Ovary (tissue), 9 donors: Measurements from ENCODE around the gene SYNPO. TPM values are rescaled to one million over a fixed set of nuclear protein-coding genes. Genes with fewer than 3 reads are reported as not detected.

Source experiments
- DNase-seq, 5 donors: peaks; one replicate each; pipeline ENCODE4 v3.0.0-alpha.2; 2019 to 2020
- H3K27ac ChIP-seq, 2 donors: fragments of 200-600 bp; one replicate each; pipeline versions ENCODE4 v1.5.1 to v1.8.0; 2019 to 2022
- H3K27me3 ChIP-seq: fragments of 200-600 bp; one replicate; pipeline ENCODE4 v1.8.0; 2022
- H3K36me3 ChIP-seq: fragments of 200-600 bp; sonication (generic); one replicate; pipeline ENCODE4 v1.5.1; 2019
- H3K4me1 ChIP-seq: one replicate; pipeline ENCODE4 v1.8.1; 2013; ENCODE audit warnings: mild to moderate bottlenecking, moderate library complexity; ENCODE audit not compliant: insufficient read depth
- H3K4me3 ChIP-seq: fragments of 200-600 bp; sonication (generic); one replicate; pipeline ENCODE4 v1.5.1; 2017
- H3K9me3 ChIP-seq, 2 donors: fragments of 200-600 bp in 1 of 2; sonication (generic) in 1 of 2; one replicate each; pipeline versions ENCODE4 v1.5.1 to v1.8.1; 2013 to 2019; ENCODE audit warnings: mild to moderate bottlenecking in 1 of 2, moderate library complexity in 1 of 2
- EP300 ChIP-seq: sonication (generic); formaldehyde crosslinking; IDR thresholded peaks from one replicate; pipeline ENCODE4 v1.6.1; 2017; ENCODE audit warnings: antibody characterized with exemption
- POLR2A ChIP-seq: fragments of 450-650 bp; IDR thresholded peaks from one replicate; pipeline ENCODE4 v1.6.1; 2017; ENCODE audit warnings: antibody characterized with exemption, mild to moderate bottlenecking, moderate library complexity
- WGBS, 3 donors: extraction: QIAGEN DNeasy Blood & Tissue Kit in 1 of 3; methylation state at CpG; one replicate each; pipeline versions ENCODE4 v1.1.5 to v1.1.7; 2013 to 2017; 5-methylcytosine and 5-hydroxymethylcytosine counted together
- intact Hi-C, 4 donors: fragments of 100-400 bp; cut with DNase I; formaldehyde crosslinking; loops; one replicate each; pipeline versions ENCODE4 v1.11.0 to v1.15.1; 2022 to 2023
- polyA plus RNA-seq, 2 donors: library from polyadenylated mRNA; stranded (reverse); fragments of 200-250 nt in 1 of 2; fragments of 350-450 nt in 1 of 2; fragmentation: Illumina TruSeq in 1 of 2; extraction: RNeasy Lipid Tissue Mini Kit (QIAGEN cat#74804) in 1 of 2; gene quantifications; one replicate each; pipeline ENCODE4 v1.2.3, GENCODE V29; 2013 to 2014
- total RNA-seq, 7 donors: library from RNA; depleted of rRNA in 2 of 7; stranded (reverse); fragments of >200 nt in 2 of 7; fragmentation: NEBNext Ultra II Directional in 3 of 7; extraction: Animal tissue kit (Norgen Biotek cat#: 25700) in 3 of 7; gene quantifications; one replicate each; pipeline versions ENCODE4 v1.1.0 to v1.2.4, GENCODE V29; 2016 to 2023
- TF ChIP-seq, protein P1 (sequence below), 3 donors: fragments of 450-650 bp in 2 of 3; fragments of 200-600 bp in 1 of 3; IDR thresholded peaks; one replicate each; pipeline versions ENCODE4 v1.5.1 to v1.8.0; 2016 to 2022; ENCODE audit warnings: antibody characterized with exemption in 3 of 3, mild to moderate bottlenecking in 1 of 3
- donor health status: DM: no; HTN: no; CAD: no; lungs with moderate emphysema.
- donor health status: DM: no; HTN: no; CAD: no.
- donor health status: Bipolar disorder and iron deficiency.
- donor health status: DM: yes; HTN: yes; CAD: no.
- donor health status: DM: no; HTN: no; CAD: no.
- donor health status: DM: yes; HTN: yes; CAD: no.

The SYNPO gene
- total and polyA plus RNA-seq, 9 donors: 8.3 to 174 (median 70.2) TPM

DNA sequence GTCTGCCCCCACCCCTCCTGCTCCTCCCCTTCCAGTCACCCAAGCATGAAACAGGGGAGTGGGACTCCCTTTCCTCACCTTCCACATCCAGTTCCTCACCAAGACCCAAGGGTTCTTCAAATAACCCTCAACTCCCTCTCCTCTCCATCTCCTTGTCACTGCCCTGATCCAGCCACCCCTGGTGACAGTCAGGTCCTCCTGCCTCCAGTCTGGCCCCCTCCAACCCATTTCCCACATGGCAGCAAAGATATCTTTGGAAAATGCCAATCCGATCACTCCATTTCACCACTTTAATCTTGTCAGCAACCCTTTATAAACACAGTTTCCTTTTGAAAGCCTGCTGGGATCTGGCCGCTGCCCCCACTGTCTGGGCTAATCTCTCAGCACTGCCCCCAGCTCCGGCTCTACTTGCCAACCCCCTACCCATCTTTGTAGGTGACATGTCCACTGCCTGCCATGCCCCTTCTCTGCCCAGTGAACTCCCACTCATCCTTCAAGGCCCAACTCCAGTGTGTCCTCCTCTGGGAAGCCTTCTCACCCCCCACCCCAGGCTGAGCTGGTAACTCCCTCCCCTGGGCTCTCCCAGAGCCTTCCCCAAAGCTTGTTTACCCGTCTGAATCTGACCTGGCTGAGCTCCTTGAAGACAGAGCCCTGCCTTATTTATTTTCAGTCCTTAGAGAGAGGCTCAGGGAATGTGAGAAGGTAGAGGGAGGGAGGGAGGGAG is 19.8 kb downstream of the SYNPO start:
- H3K36me3 ChIP-seq: no peaks in the 10 kb centered on the region
- TF ChIP-seq EP300: no peak
- TF ChIP-seq, protein P1, sequence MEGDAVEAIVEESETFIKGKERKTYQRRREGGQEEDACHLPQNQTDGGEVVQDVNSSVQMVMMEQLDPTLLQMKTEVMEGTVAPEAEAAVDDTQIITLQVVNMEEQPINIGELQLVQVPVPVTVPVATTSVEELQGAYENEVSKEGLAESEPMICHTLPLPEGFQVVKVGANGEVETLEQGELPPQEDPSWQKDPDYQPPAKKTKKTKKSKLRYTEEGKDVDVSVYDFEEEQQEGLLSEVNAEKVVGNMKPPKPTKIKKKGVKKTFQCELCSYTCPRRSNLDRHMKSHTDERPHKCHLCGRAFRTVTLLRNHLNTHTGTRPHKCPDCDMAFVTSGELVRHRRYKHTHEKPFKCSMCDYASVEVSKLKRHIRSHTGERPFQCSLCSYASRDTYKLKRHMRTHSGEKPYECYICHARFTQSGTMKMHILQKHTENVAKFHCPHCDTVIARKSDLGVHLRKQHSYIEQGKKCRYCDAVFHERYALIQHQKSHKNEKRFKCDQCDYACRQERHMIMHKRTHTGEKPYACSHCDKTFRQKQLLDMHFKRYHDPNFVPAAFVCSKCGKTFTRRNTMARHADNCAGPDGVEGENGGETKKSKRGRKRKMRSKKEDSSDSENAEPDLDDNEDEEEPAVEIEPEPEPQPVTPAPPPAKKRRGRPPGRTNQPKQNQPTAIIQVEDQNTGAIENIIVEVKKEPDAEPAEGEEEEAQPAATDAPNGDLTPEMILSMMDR (IDR thresholded peaks at IDR 0.05): no peak
- no peak for TF ChIP-seq POLR2A
- no peaks in the 10 kb centered on the region for H3K27me3 ChIP-seq
- peak in 1 of 5 donors; percentile 15 for DNase-seq
- no peaks in the 10 kb centered on the region for H3K9me3 ChIP-seq
- peaks cover 18% of the 10 kb centered on the region for H3K4me1 ChIP-seq
- H3K27ac ChIP-seq: peak overlapping the region in 1 of 2 donors; percentile 41
- H3K4me3 ChIP-seq: no peak overlapping the region
- intact Hi-C loops: no loop called here
- 31 to 47% (median 32%) methylated on average over 4 of the region's 4 CpGs for WGBS, 3 donors

DNA sequence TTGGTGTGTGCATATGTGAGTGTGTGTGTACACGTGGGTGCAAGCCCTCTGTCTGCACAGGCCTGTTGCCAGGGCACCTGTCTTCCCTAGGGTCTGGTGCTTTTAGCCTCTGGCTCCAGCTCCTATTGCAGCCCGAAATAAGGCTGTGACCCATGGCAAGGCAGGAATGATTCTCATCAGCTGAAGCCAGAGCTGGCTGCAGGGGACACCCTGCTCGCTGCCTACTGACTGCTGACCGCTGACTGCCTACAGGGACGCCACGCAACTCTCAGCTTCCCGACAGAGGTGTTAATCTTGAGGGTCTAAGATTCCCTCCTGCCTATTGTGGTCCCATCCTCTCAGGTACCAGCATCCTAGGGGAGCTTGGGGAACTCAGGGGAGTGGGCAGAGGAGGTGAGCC is 20.6 kb downstream of the SYNPO start, which contains the start of gene MYOZ3:
MYOZ3 (plus strand) TSS at position 166 of the 400 bp plus-strand sequence. CDS start 1,691 bp downstream, outside the sequence.
- no peaks in the 10 kb centered on the region for H3K36me3 ChIP-seq
- H3K27ac ChIP-seq: peak within 1 kb of the TSS in 1 of 2 donors; percentile 41
- H3K9me3 ChIP-seq: no peaks in the 10 kb centered on the region
- peaks cover 18% of the 10 kb centered on the region for H3K4me1 ChIP-seq
- no peaks in the 10 kb centered on the region for H3K27me3 ChIP-seq
- intact Hi-C loops: no loop called here
- peak in 1 of 5 donors; percentile 25 for DNase-seq
- WGBS, 3 donors: 67 to 76% (median 71%) methylated on average over 7 of the region's 7 CpGs
- no peak within 1 kb of the TSS for H3K4me3 ChIP-seq
- TF ChIP-seq POLR2A: no peak
- TF ChIP-seq, protein P1 (IDR thresholded peaks at IDR 0.05): no peak
- TF ChIP-seq EP300: no peak

DNA sequence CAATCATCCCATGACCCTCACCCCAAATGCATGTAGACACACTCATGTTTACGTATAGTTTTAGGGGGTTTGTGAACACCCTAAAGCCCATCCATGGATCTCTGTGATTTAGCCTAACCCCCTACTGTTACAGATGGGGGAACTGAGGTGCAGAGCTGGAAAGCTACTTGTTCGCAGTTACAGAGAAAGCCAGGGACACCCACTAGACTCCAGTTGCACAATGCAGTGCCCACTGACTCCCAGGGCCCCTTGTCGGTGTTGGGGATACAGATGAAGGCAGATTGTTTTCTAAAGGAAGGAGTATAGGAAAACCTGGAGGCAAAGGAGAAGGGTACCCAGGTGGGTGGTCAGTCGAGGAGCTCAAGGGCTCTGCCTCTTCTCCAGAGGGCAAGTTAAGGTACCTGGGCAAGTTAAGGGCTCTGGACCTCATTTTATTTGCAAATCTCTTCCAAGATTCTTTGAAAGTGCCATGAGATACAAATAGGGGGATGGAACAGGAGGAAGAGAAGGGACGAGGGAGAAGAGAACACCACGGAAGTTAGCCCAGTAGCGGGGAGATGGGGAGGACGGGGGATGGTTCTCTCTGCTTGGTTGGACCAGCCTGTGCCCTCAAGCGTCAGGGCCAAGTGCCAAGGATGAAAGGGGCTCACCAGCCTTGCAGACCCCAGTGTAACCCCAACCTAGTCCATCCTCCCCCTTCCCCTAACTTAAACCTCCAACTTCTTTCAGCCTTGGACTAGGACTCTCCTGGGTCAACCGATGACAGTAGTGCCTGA is 21.5 kb downstream of the SYNPO start:
- H3K4me3 ChIP-seq: no peak overlapping the region
- no peak for DNase-seq
- WGBS, 3 donors: 86 to 92% (median 91%) methylated on average over 10 of the region's 10 CpGs
- no peaks in the 10 kb centered on the region for H3K36me3 ChIP-seq
- no peaks in the 10 kb centered on the region for H3K9me3 ChIP-seq
- H3K27ac ChIP-seq: no peak overlapping the region
- intact Hi-C loops: no loop called here
- H3K4me1 ChIP-seq: peaks cover 17% of the 10 kb centered on the region
- TF ChIP-seq EP300: no peak
- TF ChIP-seq POLR2A: no peak
- TF ChIP-seq, protein P1 (IDR thresholded peaks at IDR 0.05): no peak
- no peaks in the 10 kb centered on the region for H3K27me3 ChIP-seq

DNA sequence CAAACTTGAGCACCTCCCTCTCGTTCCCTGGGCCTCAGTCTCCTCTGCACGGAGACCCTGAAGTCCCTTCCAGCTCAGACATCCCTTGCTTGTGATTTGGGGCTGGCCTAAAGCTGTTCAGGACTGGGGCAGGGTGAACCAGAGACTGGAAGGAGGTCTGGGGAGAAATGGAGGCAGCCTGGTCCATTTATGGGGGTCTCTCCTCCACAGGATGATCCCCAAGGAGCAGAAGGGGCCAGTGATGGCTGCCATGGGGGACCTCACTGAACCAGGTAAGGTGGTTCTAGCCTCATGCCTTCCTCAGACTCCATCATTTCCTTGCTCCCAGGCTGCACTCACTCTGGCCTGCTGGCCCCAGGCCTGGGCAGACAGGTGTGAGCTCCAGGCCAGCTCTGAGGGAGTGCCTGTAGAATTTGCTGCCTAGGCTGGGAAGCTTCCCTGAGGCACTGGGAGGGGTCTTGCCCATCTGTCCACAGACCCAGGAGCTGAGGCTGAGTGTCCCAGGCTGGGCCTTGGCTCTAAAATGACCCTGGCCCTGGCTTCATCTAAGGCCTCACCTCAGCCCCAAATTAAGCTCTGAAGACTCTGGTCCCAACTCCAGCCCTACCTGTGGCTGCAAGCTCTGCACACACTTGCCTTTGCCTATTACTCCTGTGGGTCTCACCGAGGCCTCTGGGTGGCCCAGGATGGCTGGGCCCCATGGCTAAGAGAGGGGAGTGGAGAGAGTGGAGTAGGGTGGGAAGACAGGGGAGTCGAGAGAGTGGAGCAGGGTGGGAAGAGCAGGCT is 22.5 kb downstream of the SYNPO start:
- DNase-seq: no peak
- Histone ChIP-seq H3K27me3 (no peaks in the 10 kb centered on the region), H3K36me3 (no peaks in the 10 kb centered on the region), H3K9me3 (no peaks in the 10 kb centered on the region), H3K27ac (no peak overlapping the region), H3K4me3 (no peak overlapping the region), H3K4me1 (peaks cover 10% of the 10 kb centered on the region)
- TF ChIP-seq EP300 (no peak), POLR2A (no peak)
- TF ChIP-seq, protein P1 (IDR thresholded peaks at IDR 0.05): no peak
- WGBS, 3 donors: 73 to 84% (median 80%) methylated on average over 4 of the region's 4 CpGs
- intact Hi-C loops: no loop called here
